SU-DHL-6 (cell line): ENCODE measurements around the gene MMP17.

Experiments used
- H2AFZ ChIP-seq: fragments of 200-600 bp; sonication (generic); 2 replicates; pipeline ENCODE4 v1.6.1; 2014; ENCODE audit warnings: low read depth, mild to moderate bottlenecking, moderate library complexity, mixed read lengths, antibody characterized with exemption, low read length; ENCODE audit not compliant: severe bottlenecking
- H3F3A ChIP-seq: fragments of 200-600 bp; shearing (Covaris generic); 2 replicates; pipeline ENCODE4 v1.6.0; 2016; ENCODE audit warnings: antibody characterized with exemption, mild to moderate bottlenecking; ENCODE audit not compliant: insufficient read depth
- H3K27ac ChIP-seq: fragments of 200-600 bp; sonication (generic); 2 replicates; pipeline ENCODE4 v1.5.1; 2016; ENCODE audit warnings: low read depth, mild to moderate bottlenecking, low read length, moderate library complexity, mixed read lengths
- H3K27me3 ChIP-seq: fragments of 200-600 bp; sonication (generic), shearing (Covaris generic); 2 replicates; pipeline ENCODE4 v1.6.0; 2014; ENCODE audit warnings: mild to moderate bottlenecking, low read length
- H3K36me3 ChIP-seq: fragments of 200-600 bp; sonication (generic); 2 replicates; pipeline ENCODE4 v1.6.1; 2014; ENCODE audit warnings: mild to moderate bottlenecking, low read length, mixed read lengths
- H3K4me2 ChIP-seq: fragments of 300-600, 200-600 bp; shearing (Covaris generic), sonication (generic); 2 replicates; pipeline ENCODE4 v1.6.0; 2014; ENCODE audit warnings: low read length, low read depth, mild to moderate bottlenecking; ENCODE audit not compliant: poor library complexity, severe bottlenecking
- H3K4me3 ChIP-seq: fragments of 200-600 bp; sonication (generic); 2 replicates; pipeline ENCODE4 v1.5.1; 2014; ENCODE audit warnings: antibody characterized with exemption, low read length, mild to moderate bottlenecking, mixed read lengths; ENCODE audit not compliant: insufficient read depth, poor library complexity, severe bottlenecking
- H3K79me2 ChIP-seq: fragments of 200-600 bp; sonication (generic); 2 replicates; pipeline ENCODE4 v1.6.1; 2014; ENCODE audit warnings: mild to moderate bottlenecking, low read length, moderate library complexity; ENCODE audit not compliant: insufficient read depth
- H3K9ac ChIP-seq: fragments of 200-600 bp; sonication (generic); 2 replicates; pipeline ENCODE4 v1.7.0; 2014; ENCODE audit warnings: mild to moderate bottlenecking, low read length
- H3K9me2 ChIP-seq: fragments of 200-600 bp; sonication (generic); replicated peaks from 2 replicates; pipeline ENCODE4 v1.6.1; 2014; ENCODE audit warnings: low read length; ENCODE audit not compliant: insufficient read depth
- H3K9me3 ChIP-seq: fragments of 200-600 bp; sonication (generic); 2 replicates; pipeline ENCODE4 v1.6.1; 2014; ENCODE audit warnings: low read length, mixed read lengths; ENCODE audit not compliant: insufficient read depth
- H4K20me1 ChIP-seq: fragments of 200-600 bp; sonication (generic); 2 replicates; pipeline ENCODE4 v1.6.1; 2014; ENCODE audit warnings: low read depth, mild to moderate bottlenecking, antibody characterized with exemption, low read length, moderate library complexity, mixed read lengths
- CTCF ChIP-seq: fragments of 200-600 bp; sonication (generic); IDR thresholded peaks from one replicate; pipeline ENCODE4 v1.5.1; 2017; ENCODE audit warnings: antibody characterized with exemption, mild to moderate bottlenecking, low read length, moderate library complexity; ENCODE audit not compliant: insufficient read depth, poor library complexity, severe bottlenecking
- EZH2phosphoT487 ChIP-seq: fragments of 200-600 bp; sonication (generic), shearing (Covaris generic); conservative IDR thresholded peaks from 2 replicates; pipeline ENCODE4 v1.6.1; 2018; ENCODE audit warnings: mild to moderate bottlenecking, antibody characterized with exemption, low read length, moderate library complexity, mixed read lengths

Gene MMP17

GRCh38 chr12:131867471-131867870 lies 39.3 kb downstream of the MMP17 start:
- Histone ChIP-seq H3K9ac (no peak overlapping the region), H3K27me3 (no peaks in the 10 kb centered on the region), H3F3A (no peaks in the 10 kb centered on the region), H3K4me3 (no peak overlapping the region), H3K9me2 (no peaks in the 10 kb centered on the region), H4K20me1 (no peaks in the 10 kb centered on the region), H3K36me3 (no peaks in the 10 kb centered on the region), H2AFZ (no peak overlapping the region), H3K27ac (no peak overlapping the region), H3K9me3 (no peaks in the 10 kb centered on the region), H3K79me2 (no peaks in the 10 kb centered on the region), H3K4me2 (no peak overlapping the region)
- TF ChIP-seq CTCF (no peak), EZH2phosphoT487 (no peak)

DNA sequence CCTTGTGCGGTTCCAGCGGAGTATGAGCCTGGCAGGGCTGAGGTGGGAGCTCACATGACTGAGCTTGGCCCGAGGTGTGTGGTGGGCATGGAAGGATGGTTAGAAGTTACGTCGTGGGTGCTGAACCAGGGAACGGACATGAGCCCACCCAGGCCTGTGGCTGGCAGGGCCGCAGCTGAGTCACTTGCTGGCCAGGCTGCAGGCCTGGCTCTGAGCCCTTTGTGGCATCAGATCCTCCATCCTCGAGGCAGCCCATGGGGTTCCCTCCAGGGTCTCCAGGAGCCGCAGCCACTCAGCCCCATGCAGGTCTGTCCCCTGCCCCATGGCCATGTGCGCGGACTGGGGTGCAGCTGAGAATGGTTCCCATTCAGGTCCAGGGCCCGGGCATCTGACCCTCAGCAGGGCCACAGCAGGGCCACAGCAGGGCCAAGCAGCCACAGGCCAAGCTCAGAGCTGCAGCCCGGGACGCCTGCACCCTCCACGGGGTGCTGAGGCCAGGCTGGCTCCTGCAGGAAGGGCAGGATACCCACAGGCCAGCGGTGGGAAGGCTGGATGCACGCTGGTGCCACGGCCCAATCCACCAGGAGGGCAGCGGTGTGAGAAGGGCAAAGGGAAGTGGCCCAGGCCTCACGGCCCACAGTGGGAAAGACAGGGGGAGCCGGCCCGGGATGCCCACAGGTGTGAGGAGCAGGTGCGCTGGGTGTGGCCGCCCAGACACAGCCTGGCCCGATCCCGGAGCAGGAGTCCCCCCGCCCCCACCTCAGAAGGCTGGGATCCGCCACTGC lies 39.9 kb downstream of the MMP17 start:
- TF ChIP-seq CTCF = no peak
- no peak for TF ChIP-seq EZH2phosphoT487
- Histone ChIP-seq H3K4me2 (no peak overlapping the region), H3K79me2 (no peaks in the 10 kb centered on the region), H3F3A (no peaks in the 10 kb centered on the region), H3K27ac (no peak overlapping the region), H4K20me1 (no peaks in the 10 kb centered on the region), H3K27me3 (no peaks in the 10 kb centered on the region), H3K9me2 (no peaks in the 10 kb centered on the region), H2AFZ (no peak overlapping the region), H3K4me3 (no peak overlapping the region), H3K9me3 (no peaks in the 10 kb centered on the region), H3K36me3 (no peaks in the 10 kb centered on the region), H3K9ac (no peak overlapping the region)

DNA sequence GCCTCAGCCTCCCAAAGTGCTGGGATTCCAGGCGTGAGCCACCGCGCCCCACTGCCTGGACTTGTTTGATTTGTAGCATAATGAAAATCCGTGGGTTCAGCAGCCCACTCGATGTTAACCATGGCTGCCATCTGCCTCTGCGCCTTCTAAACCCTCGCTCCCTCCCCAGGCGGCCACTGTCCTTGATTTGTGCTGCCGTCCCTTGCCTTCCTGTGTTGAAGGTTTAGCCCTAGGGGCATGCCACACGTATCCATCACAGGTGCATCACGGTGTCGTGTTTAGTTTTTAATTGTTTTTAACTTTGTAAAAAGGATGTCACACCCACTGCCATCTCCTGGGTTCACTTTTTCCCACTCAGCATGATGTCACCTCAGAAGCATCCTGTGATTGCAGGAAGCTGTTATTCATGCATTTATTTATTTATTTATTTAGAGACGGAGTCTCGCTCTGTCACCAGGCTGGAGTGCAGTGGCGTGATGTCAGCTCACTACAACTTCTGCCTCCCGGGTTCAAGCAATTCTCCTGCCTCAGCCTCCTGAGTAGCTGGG lies 41.8 kb downstream of the MMP17 start:
- H3K36me3 ChIP-seq = no peaks in the 10 kb centered on the region
- H3K79me2 ChIP-seq = no peaks in the 10 kb centered on the region
- H2AFZ ChIP-seq = no peak overlapping the region
- H3K27me3 ChIP-seq = no peaks in the 10 kb centered on the region
- no peaks in the 10 kb centered on the region for H3K9me3 ChIP-seq
- TF ChIP-seq EZH2phosphoT487 (no peak), CTCF (no peak)
- no peaks in the 10 kb centered on the region for H3K9me2 ChIP-seq
- no peak overlapping the region for H3K4me2 ChIP-seq
- no peak overlapping the region for H3K27ac ChIP-seq
- H3K9ac ChIP-seq = no peak overlapping the region
- no peak overlapping the region for H3K4me3 ChIP-seq
- H3F3A ChIP-seq = no peaks in the 10 kb centered on the region
- H4K20me1 ChIP-seq = no peaks in the 10 kb centered on the region
